Type B pancreatic cell (in vitro differentiated cells): ENCODE measurements around the gene FAM234A. TPM values are rescaled to one million over a fixed set of nuclear protein-coding genes. Genes with fewer than 3 reads are reported as not detected.
"Not testable (repeated sequence)": the region's sequence is repeated elsewhere in the genome, so short reads cannot be mapped to it uniquely, and the experiment has no call there.

Experiments
- DNase-seq: peaks from one replicate; pipeline ENCODE4 v3.0.0; 2021; ENCODE audit warnings: mixed read lengths; ENCODE audit not compliant: unreplicated experiment; ENCODE audit errors: extremely low spot score
- H3K27ac Mint-ChIP-seq: 2 replicates; pipeline ENCODE4 v1.8.0; 2021; ENCODE audit warnings: mild to moderate bottlenecking, mixed read lengths
- H3K27me3 Mint-ChIP-seq: 2 replicates; pipeline ENCODE4 v1.8.0; 2021; ENCODE audit warnings: mixed read lengths
- H3K36me3 Mint-ChIP-seq: 2 replicates; pipeline ENCODE4 v1.8.0; 2021; ENCODE audit warnings: mixed read lengths
- H3K4me1 Mint-ChIP-seq: one replicate; pipeline ENCODE4 v1.8.0; 2021; ENCODE audit warnings: mixed read lengths; ENCODE audit not compliant: unreplicated experiment
- H3K4me3 Mint-ChIP-seq: 2 replicates; pipeline ENCODE4 v1.8.0; 2021; ENCODE audit warnings: mild to moderate bottlenecking, mixed read lengths
- H3K9me3 Mint-ChIP-seq: 2 replicates; pipeline ENCODE4 v1.8.0; 2021; ENCODE audit warnings: mixed read lengths
- CTCF ChIP-seq: fragments of 200-600 bp; sonication (generic); conservative IDR thresholded peaks from 2 replicates; pipeline ENCODE4 v1.5.0; 2021; ENCODE audit warnings: antibody characterized with exemption, mild to moderate bottlenecking
- total RNA-seq: library from RNA; stranded (reverse); gene quantifications from 2 replicates; pipeline ENCODE4 v1.2.1, GENCODE V29; 2021; ENCODE audit warnings: low replicate concordance

Gene FAM234A
- total RNA-seq, 1 donor from 2014 or later: 125 TPM

- no peak for TF ChIP-seq CTCF
- DNase-seq: no peak
- Mint-ChIP-seq H3K9me3 (no peaks in the 10 kb centered on the region), H3K36me3 (peaks cover 27% of the 10 kb centered on the region), H3K27ac (no peak overlapping the region), H3K27me3 (no peaks in the 10 kb centered on the region), H3K4me1 (no peaks in the 10 kb centered on the region), H3K4me3 (no peak overlapping the region)
Observed at GRCh38 chr16:203246-203645, 31.4 kb upstream of the FAM234A start.

- H3K36me3 Mint-ChIP-seq: peaks cover 29% of the 10 kb centered on the region
- not testable (repeated sequence) for H3K27me3 Mint-ChIP-seq, H3K4me3 Mint-ChIP-seq, H3K27ac Mint-ChIP-seq, H3K4me1 Mint-ChIP-seq, DNase-seq, H3K9me3 Mint-ChIP-seq
Observed at GRCh38 chr16:204046-204445, 30.6 kb upstream of the FAM234A start.

GRCh38 chr16:209359-209758 lies 25.3 kb upstream of the FAM234A start:
- H3K27ac Mint-ChIP-seq, H3K4me1 Mint-ChIP-seq, H3K9me3 Mint-ChIP-seq, H3K4me3 Mint-ChIP-seq, H3K27me3 Mint-ChIP-seq, DNase-seq: not testable (repeated sequence)
- H3K36me3 Mint-ChIP-seq: peaks cover 21% of the 10 kb centered on the region

GRCh38 chr16:211631-212180 lies 22.9 kb upstream of the FAM234A start:
- H3K36me3 Mint-ChIP-seq: peaks cover 22% of the 10 kb centered on the region
- not testable (repeated sequence) for DNase-seq, H3K9me3 Mint-ChIP-seq, H3K4me1 Mint-ChIP-seq, H3K27me3 Mint-ChIP-seq, H3K4me3 Mint-ChIP-seq, H3K27ac Mint-ChIP-seq

- Mint-ChIP-seq H3K4me1 (no peaks in the 10 kb centered on the region), H3K27me3 (no peaks in the 10 kb centered on the region), H3K4me3 (no peak overlapping the region), H3K27ac (no peak overlapping the region), H3K36me3 (peaks cover 20% of the 10 kb centered on the region), H3K9me3 (no peaks in the 10 kb centered on the region)
- no peak for TF ChIP-seq CTCF
- no peak for DNase-seq
Observed at GRCh38 chr16:212999-213398, 21.6 kb upstream of the FAM234A start.

- Mint-ChIP-seq H3K36me3 (peaks cover 21% of the 10 kb centered on the region), H3K27me3 (no peaks in the 10 kb centered on the region), H3K27ac (no peak overlapping the region), H3K4me1 (no peaks in the 10 kb centered on the region), H3K4me3 (no peak overlapping the region), H3K9me3 (no peaks in the 10 kb centered on the region)
- TF ChIP-seq CTCF: no peak
- no peak for DNase-seq
Observed at GRCh38 chr16:220021-220420, 14.6 kb upstream of the FAM234A start.

GRCh38 chr16:228151-228851 lies 6.3 kb upstream of the FAM234A start:
- no peak for TF ChIP-seq CTCF
- H3K9me3 Mint-ChIP-seq: no peaks in the 10 kb centered on the region
- peaks cover 19% of the 10 kb centered on the region for H3K36me3 Mint-ChIP-seq
- DNase-seq: no peak
- H3K27me3 Mint-ChIP-seq: no peaks in the 10 kb centered on the region
- peak overlapping the region; percentile 90 for H3K27ac Mint-ChIP-seq
- peak overlapping the region; percentile 97 for H3K4me3 Mint-ChIP-seq
- peaks cover 16% of the 10 kb centered on the region for H3K4me1 Mint-ChIP-seq
